Endothelial cell of umbilical vein (primary cell): ENCODE measurements around the gene NBEA. TPM values are rescaled to one million over a fixed set of nuclear protein-coding genes. Genes with fewer than 3 reads are reported as not detected.

Source experiments
- BruUV-seq: library from RNA; stranded (reverse); fragments of 400-500 nt; replicated peaks from 2 replicates; lab custom pipeline; 2021; lab: Mats Ljungman, UMichigan
- CTCF ChIA-PET: fragments of 300-600, 350-600 bp; sonication (Branson Sonifier 250); formaldehyde crosslinking; loops from one replicate; lab custom pipeline; 2021; ENCODE audit warnings: antibody characterized with exemption, inconsistent platforms; lab: Charles Lee
- POLR2A ChIA-PET: fragments of 300-600, 350-600 bp; sonication (Branson Sonifier 250); formaldehyde crosslinking; loops from one replicate; lab custom pipeline; 2021; ENCODE audit warnings: antibody characterized with exemption, inconsistent platforms; lab: Charles Lee
- DNase-seq: peaks from one replicate; pipeline ENCODE4 v3.0.0-alpha.2; 2011; ENCODE audit warnings: low read depth, low spot score
- FAIRE-seq: peaks from 2 replicates; lab custom pipeline; 2011; peaks lifted over from hg19 to GRCh38; lab: Jason Lieb, UNC
- H2AFZ ChIP-seq: 2 replicates; pipeline ENCODE4 v1.6.0; 2012; ENCODE audit warnings: low read depth, low read length, control low read depth, inconsistent platforms
- H3K27ac ChIP-seq: 2 replicates; pipeline ENCODE4 v1.5.1; 2011; ENCODE audit warnings: low read depth, mild to moderate bottlenecking, control low read depth, low read length, moderate library complexity; ENCODE audit not compliant: insufficient read depth
- H3K27me3 ChIP-seq, 2 experiments: 2 replicates each; pipeline versions ENCODE4 v1.6.0 to v1.6.1; 2011; ENCODE audit warnings: low read length in 2 of 2, mixed read lengths in 1 of 2; ENCODE audit not compliant: control insufficient read depth in 2 of 2, insufficient read depth in 2 of 2
- H3K36me3 ChIP-seq, 2 experiments: 2 replicates in 1 of 2; 3 replicates in 1 of 2; pipeline ENCODE4 v1.5.1; 2011; ENCODE audit warnings: low read length in 2 of 2, mild to moderate bottlenecking in 1 of 2, moderate library complexity in 1 of 2; ENCODE audit not compliant: control insufficient read depth in 2 of 2, insufficient read depth in 2 of 2; ENCODE audit errors: extremely low read depth in 1 of 2
- H3K4me1 ChIP-seq: 3 replicates; pipeline ENCODE4 v1.5.1; 2011; ENCODE audit warnings: mild to moderate bottlenecking, low read length; ENCODE audit not compliant: control insufficient read depth, insufficient read depth; ENCODE audit errors: extremely low read depth
- H3K4me2 ChIP-seq: 2 replicates; pipeline ENCODE4 v1.6.1; 2011; ENCODE audit warnings: low read length, control low read depth, mixed read lengths; ENCODE audit not compliant: insufficient read depth
- H3K4me3 ChIP-seq, 3 experiments: fragments of 200-600 bp in 1 of 3; sonication (generic), shearing (Covaris generic) in 1 of 3; replicated peaks in 1 of 3; 2 replicates each; pipeline ENCODE4 v1.5.1; 2011 to 2016; ENCODE audit warnings: control low read depth in 3 of 3, low read length in 3 of 3, mild to moderate bottlenecking in 2 of 3, inconsistent platforms in 1 of 3, low read depth in 1 of 3, moderate library complexity in 1 of 3; ENCODE audit not compliant: insufficient read depth in 1 of 3
- H3K79me2 ChIP-seq: 2 replicates; pipeline ENCODE4 v1.6.0; 2012; ENCODE audit warnings: low read length, inconsistent platforms; ENCODE audit not compliant: control insufficient read depth, insufficient read depth
- H3K9ac ChIP-seq: replicated peaks from 2 replicates; pipeline ENCODE3; 2011; ENCODE audit warnings: low read length, control low read depth; ENCODE audit not compliant: insufficient read depth; ENCODE audit errors: extremely low read depth
- H3K9me1 ChIP-seq: replicated peaks from 3 replicates; pipeline ENCODE4 v1.6.0; 2011; ENCODE audit warnings: mild to moderate bottlenecking, low read length; ENCODE audit not compliant: control insufficient read depth, insufficient read depth; ENCODE audit errors: extremely low read depth
- H3K9me3 ChIP-seq: replicated peaks from 2 replicates; pipeline ENCODE4 v1.5.1; 2012; ENCODE audit warnings: low read length, inconsistent platforms; ENCODE audit not compliant: control insufficient read depth, insufficient read depth
- H4K20me1 ChIP-seq: replicated peaks from 2 replicates; pipeline ENCODE3; 2011; ENCODE audit warnings: mild to moderate bottlenecking, low read length; ENCODE audit not compliant: control insufficient read depth, insufficient read depth; ENCODE audit errors: extremely low read depth
- EZH2 ChIP-seq: IDR thresholded peaks from 2 replicates; pipeline ENCODE4 v1.6.1; 2012; ENCODE audit warnings: borderline replicate concordance, low read depth, mild to moderate bottlenecking, moderate library complexity, low read length, inconsistent platforms; ENCODE audit not compliant: severe bottlenecking
- FOS ChIP-seq: IDR thresholded peaks from 2 replicates; pipeline ENCODE4 v1.6.1; 2011; ENCODE audit warnings: mild to moderate bottlenecking, low read length, moderate library complexity, borderline replicate concordance; ENCODE audit not compliant: insufficient read depth
- GATA2 ChIP-seq: IDR thresholded peaks from 2 replicates; pipeline ENCODE4 v1.7.0; 2011; ENCODE audit warnings: low read depth, mild to moderate bottlenecking, moderate library complexity, mixed read lengths, low read length; ENCODE audit not compliant: insufficient read length, insufficient read depth
- JUN ChIP-seq: IDR thresholded peaks from 2 replicates; pipeline ENCODE4 v1.6.1; 2011; ENCODE audit warnings: borderline replicate concordance, low read depth; ENCODE audit not compliant: insufficient read length, insufficient read depth
- MYC ChIP-seq: IDR thresholded peaks from one replicate; pipeline ENCODE4 v1.6.1; 2011; ENCODE audit warnings: mild to moderate bottlenecking, low read depth, low read length
- POLR2A ChIP-seq: IDR thresholded peaks from 2 replicates; pipeline ENCODE4 v1.6.1; 2012; ENCODE audit warnings: low read depth, mild to moderate bottlenecking, control low read depth, low read length
- POLR2AphosphoS5 ChIP-seq: IDR thresholded peaks from 2 replicates; pipeline ENCODE4 v1.6.1; 2012; ENCODE audit warnings: low read depth, mild to moderate bottlenecking, control low read depth, low read length, moderate library complexity; ENCODE audit not compliant: insufficient read depth
- dilution Hi-C: fragments of 300-500 bp; cut with MboI; formaldehyde crosslinking; loops from one replicate; pipeline ENCODE4 v1.15.0; 2019; ENCODE audit warnings: low sequenced_read_pairs; ENCODE audit not compliant: extremely low pct_ligation_motif_present
- intact Hi-C: fragments of 100-400 bp; cut with micrococcal nuclease; formaldehyde crosslinking; loops from one replicate; pipeline ENCODE4 v1.10.0; 2022
- polyA plus RNA-seq, 4 experiments: library from polyadenylated mRNA; depleted of rRNA in 3 of 4; stranded (reverse) in 3 of 4; unstranded in 1 of 4; fragments of >200 nt; gene quantifications; 2 replicates each; pipeline versions ENCODE4 v1.2.1 to v1.2.3, GENCODE V29; 2011 to 2012; ENCODE audit warnings: missing spikeins in 1 of 4
- total RNA-seq: library from RNA; stranded (reverse); gene quantifications from 2 replicates; pipeline ENCODE4 v1.2.3, GENCODE V29; 2021
- TF ChIP-seq, protein P1 (sequence below), 2 donors: IDR thresholded peaks; 1 replicate in 1 of 2; 2 replicates in 1 of 2; pipeline ENCODE4 v1.5.1; 2011; ENCODE audit warnings: low read length in 2 of 2, mild to moderate bottlenecking in 2 of 2, moderate library complexity in 2 of 2, control low read depth in 1 of 2, inconsistent platforms in 1 of 2, low read depth in 1 of 2; ENCODE audit not compliant: insufficient read depth in 1 of 2; ENCODE audit errors: extremely low read depth in 1 of 2
- TF ChIP-seq, protein P2 (sequence below): IDR thresholded peaks from 2 replicates; pipeline ENCODE4 v1.6.1; 2011; ENCODE audit not compliant: insufficient read depth, insufficient read length

Gene NBEA
- total and polyA plus RNA-seq, 2 donors (not counting 3 experiments of a cell fraction or from before 2014, with no cell fraction given): 3.0 to 4.8 TPM

DNA sequence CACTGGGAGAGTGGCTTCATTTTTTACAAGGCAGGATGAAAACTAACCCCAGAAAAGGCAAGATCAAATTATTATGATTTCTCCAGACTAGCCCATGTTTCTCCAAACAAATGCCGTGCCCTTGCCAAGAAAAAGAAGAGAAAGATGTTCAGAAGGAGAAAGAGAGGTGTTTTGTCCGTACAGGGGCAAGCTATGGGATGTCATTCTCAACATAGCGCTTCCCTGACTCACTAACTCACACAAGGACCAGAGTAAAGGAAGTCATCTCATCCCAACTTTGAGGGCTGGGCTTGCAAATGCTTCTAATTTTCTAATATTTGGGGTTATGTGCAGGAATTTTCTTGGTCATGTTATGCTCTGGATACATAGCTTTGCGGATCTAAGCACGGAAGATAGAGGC, 758.6 kb downstream of the NBEA start:
- Histone ChIP-seq H3K27ac (no peak overlapping the region), H3K4me2 (no peak overlapping the region), H3K9me3 (no peaks in the 10 kb centered on the region), H3K9me1 (no peaks in the 10 kb centered on the region), H3K36me3 (no peaks in the 10 kb centered on the region), H3K9ac (no peak overlapping the region), H4K20me1 (no peaks in the 10 kb centered on the region), H3K27me3 (peaks cover 5 to 12% of the 10 kb centered on the region in 2 experiments), H3K79me2 (no peaks in the 10 kb centered on the region), H3K4me1 (no peaks in the 10 kb centered on the region), H2AFZ (no peak overlapping the region), H3K4me3 (no peak overlapping the region)
- BruUV-seq: no TSS peak
- no peak for FAIRE-seq
- DNase-seq: no peak
- intact Hi-C loops: no loop called here
- dilution Hi-C loops: no loop called here
- ChIA-PET POLR2A (no interaction called here), CTCF (interaction anchor here (1.6 to 1.7 kb wide), 2 partner anchors 9 to 23 kb away, joined by 4 to 8 read pairs; no protein-coding TSS in a partner anchor)
- no peak for TF ChIP-seq FOS
- TF ChIP-seq, protein P1, sequence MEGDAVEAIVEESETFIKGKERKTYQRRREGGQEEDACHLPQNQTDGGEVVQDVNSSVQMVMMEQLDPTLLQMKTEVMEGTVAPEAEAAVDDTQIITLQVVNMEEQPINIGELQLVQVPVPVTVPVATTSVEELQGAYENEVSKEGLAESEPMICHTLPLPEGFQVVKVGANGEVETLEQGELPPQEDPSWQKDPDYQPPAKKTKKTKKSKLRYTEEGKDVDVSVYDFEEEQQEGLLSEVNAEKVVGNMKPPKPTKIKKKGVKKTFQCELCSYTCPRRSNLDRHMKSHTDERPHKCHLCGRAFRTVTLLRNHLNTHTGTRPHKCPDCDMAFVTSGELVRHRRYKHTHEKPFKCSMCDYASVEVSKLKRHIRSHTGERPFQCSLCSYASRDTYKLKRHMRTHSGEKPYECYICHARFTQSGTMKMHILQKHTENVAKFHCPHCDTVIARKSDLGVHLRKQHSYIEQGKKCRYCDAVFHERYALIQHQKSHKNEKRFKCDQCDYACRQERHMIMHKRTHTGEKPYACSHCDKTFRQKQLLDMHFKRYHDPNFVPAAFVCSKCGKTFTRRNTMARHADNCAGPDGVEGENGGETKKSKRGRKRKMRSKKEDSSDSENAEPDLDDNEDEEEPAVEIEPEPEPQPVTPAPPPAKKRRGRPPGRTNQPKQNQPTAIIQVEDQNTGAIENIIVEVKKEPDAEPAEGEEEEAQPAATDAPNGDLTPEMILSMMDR (IDR thresholded peaks at IDR 0.05; ENCODE audit: extremely low read depth in 1 of 2, insufficient read depth in 1 of 2, low read depth in 1 of 2, low read length in 2 of 2): no peak
- no peak for TF ChIP-seq POLR2A

DNA sequence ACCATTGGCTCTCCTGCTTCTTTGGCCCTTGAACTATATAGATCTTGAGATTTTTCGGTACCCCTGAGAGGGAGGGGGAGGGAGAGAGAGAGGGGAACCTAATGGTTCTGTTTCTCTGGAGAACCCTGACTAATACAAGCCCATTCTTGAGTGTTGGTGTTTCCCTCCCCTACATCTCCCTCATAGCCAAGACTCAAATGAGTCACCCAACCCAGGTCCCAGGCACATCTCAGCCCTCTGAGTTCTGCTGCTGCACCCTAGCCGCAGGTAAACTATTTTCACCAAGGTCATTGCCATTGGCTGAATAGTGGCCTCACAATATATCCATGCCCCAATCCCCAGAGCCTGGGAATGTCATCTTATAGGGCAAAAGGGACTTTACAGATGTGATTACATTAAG, 760.2 kb downstream of the NBEA start:
- no TSS peak for BruUV-seq
- Histone ChIP-seq H3K4me3 (no peak overlapping the region), H3K27ac (no peak overlapping the region), H4K20me1 (no peaks in the 10 kb centered on the region), H3K36me3 (no peaks in the 10 kb centered on the region), H3K4me1 (no peaks in the 10 kb centered on the region), H3K79me2 (no peaks in the 10 kb centered on the region), H2AFZ (no peak overlapping the region), H3K9me3 (no peaks in the 10 kb centered on the region), H3K4me2 (no peak overlapping the region), H3K9ac (no peak overlapping the region), H3K27me3 (peaks cover 5 to 12% of the 10 kb centered on the region in 2 experiments), H3K9me1 (no peaks in the 10 kb centered on the region)
- ChIA-PET POLR2A (no interaction called here), CTCF (interaction anchor here (1.6 kb wide), 1 partner anchor 21 kb away, joined by 8 read pairs; no protein-coding TSS in a partner anchor)
- FAIRE-seq (no peak), DNase-seq (no peak)
- TF ChIP-seq GATA2: no peak
- TF ChIP-seq, protein P2, sequence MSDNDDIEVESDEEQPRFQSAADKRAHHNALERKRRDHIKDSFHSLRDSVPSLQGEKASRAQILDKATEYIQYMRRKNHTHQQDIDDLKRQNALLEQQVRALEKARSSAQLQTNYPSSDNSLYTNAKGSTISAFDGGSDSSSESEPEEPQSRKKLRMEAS: no peak
- TF ChIP-seq JUN: no peak
- no peak for TF ChIP-seq POLR2AphosphoS5
- TF ChIP-seq, protein P1 (IDR thresholded peaks at IDR 0.05; ENCODE audit: extremely low read depth in 1 of 2, insufficient read depth in 1 of 2, low read depth in 1 of 2, low read length in 2 of 2): no peak
- TF ChIP-seq FOS: no peak
- no peak for TF ChIP-seq POLR2A
- no peak for TF ChIP-seq EZH2
- TF ChIP-seq MYC: no peak
- dilution Hi-C loops (no loop called here), intact Hi-C loops (no loop called here)
